Raji (cell line): ENCODE measurements around the gene P2RX6.

Experiments
- POLR2A ChIP-seq: IDR thresholded peaks from 2 replicates; pipeline ENCODE4 v1.6.1; 2011; ENCODE audit warnings: low read depth, low read length, control low read depth; ENCODE audit not compliant: insufficient read depth

P2RX6 gene

GRCh38 chr22:20989323-20990138, 25.4 kb upstream of the P2RX6 start:
- TF ChIP-seq POLR2A = no peak

- no peak for TF ChIP-seq POLR2A
Measured at GRCh38 chr22:20990184-20991180, 24.5 kb upstream of the P2RX6 start.

GRCh38 chr22:20991252-20992055, 23.5 kb upstream of the P2RX6 start:
- TF ChIP-seq POLR2A = no peak

GRCh38 chr22:20992056-20992442, 22.9 kb upstream of the P2RX6 start:
- no peak for TF ChIP-seq POLR2A

GRCh38 chr22:20992456-20993303, 22.3 kb upstream of the P2RX6 start:
- no peak for TF ChIP-seq POLR2A

GRCh38 chr22:20993304-20994127, 21.4 kb upstream of the P2RX6 start:
- TF ChIP-seq POLR2A = no peak

GRCh38 chr22:20994128-20994901, 20.6 kb upstream of the P2RX6 start:
- TF ChIP-seq POLR2A = no peak

GRCh38 chr22:20994902-20995241, 20.1 kb upstream of the P2RX6 start:
- no peak for TF ChIP-seq POLR2A

GRCh38 chr22:20995329-20996030, 19.5 kb upstream of the P2RX6 start:
- 0 out of 2 replicates have a peak, but pooled peaks have one; percentile 5 for TF ChIP-seq POLR2A

- TF ChIP-seq POLR2A = no peak
Measured at GRCh38 chr22:20996031-20996410, 18.9 kb upstream of the P2RX6 start.

GRCh38 chr22:20996598-20997535, 18.1 kb upstream of the P2RX6 start:
- no peak; the same call in 1 of the 2 replicates for TF ChIP-seq POLR2A
